Prostate gland (tissue), 2 donors: Measurements from ENCODE around the gene AKAP9.

ENCODE experiments used
- POLR2A ChIP-seq: fragments of 450-650 bp; IDR thresholded peaks from one replicate; pipeline ENCODE4 v1.6.1; 2016; ENCODE audit warnings: antibody characterized with exemption, mild to moderate bottlenecking
- TF ChIP-seq, protein P1 (sequence below), 4 experiments: fragments of 200-600 bp in 2 of 4; fragments of 450-650 bp in 2 of 4; sonication (generic) in 2 of 4; IDR thresholded peaks; 1 replicate in 3 of 4; 2 replicates in 1 of 4; pipeline ENCODE4 v1.5.1; 2016 to 2019; ENCODE audit warnings: antibody characterized with exemption in 4 of 4, mild to moderate bottlenecking in 2 of 4, moderate library complexity in 2 of 4

GRCh38 chr7:92053312-92053711 is 112.7 kb downstream of the AKAP9 start:
- TF ChIP-seq, protein P1, sequence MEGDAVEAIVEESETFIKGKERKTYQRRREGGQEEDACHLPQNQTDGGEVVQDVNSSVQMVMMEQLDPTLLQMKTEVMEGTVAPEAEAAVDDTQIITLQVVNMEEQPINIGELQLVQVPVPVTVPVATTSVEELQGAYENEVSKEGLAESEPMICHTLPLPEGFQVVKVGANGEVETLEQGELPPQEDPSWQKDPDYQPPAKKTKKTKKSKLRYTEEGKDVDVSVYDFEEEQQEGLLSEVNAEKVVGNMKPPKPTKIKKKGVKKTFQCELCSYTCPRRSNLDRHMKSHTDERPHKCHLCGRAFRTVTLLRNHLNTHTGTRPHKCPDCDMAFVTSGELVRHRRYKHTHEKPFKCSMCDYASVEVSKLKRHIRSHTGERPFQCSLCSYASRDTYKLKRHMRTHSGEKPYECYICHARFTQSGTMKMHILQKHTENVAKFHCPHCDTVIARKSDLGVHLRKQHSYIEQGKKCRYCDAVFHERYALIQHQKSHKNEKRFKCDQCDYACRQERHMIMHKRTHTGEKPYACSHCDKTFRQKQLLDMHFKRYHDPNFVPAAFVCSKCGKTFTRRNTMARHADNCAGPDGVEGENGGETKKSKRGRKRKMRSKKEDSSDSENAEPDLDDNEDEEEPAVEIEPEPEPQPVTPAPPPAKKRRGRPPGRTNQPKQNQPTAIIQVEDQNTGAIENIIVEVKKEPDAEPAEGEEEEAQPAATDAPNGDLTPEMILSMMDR (IDR thresholded peaks at IDR 0.05): no peak
- TF ChIP-seq POLR2A: no peak
